ENCODE measurements around the gene PRELP.

The PRELP gene

DNA sequence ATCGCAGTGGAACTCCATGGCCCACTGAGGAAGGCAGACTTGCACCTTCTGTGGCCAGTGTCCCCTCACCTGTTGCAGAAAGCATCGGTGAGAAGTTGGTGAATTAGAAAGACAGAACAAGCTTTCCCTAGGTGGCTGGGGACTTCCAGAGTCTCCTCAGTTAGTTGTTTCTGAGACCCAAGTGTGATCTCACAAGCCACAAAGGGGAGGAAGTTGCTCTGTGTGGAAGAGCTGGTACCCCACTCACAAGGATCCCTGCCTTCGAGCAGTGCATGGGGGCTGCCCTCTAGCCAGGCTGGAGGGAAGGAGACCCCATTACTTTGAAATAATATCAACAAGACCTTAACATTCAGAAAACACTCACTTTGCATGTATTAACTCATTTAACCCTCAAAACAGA lies 2.1 kb downstream of the PRELP start:
- H3K4me3 ChIP-seq (ENCODE audit: low read depth, low read length) = no peak overlapping the region
- TF ChIP-seq, protein P1, sequence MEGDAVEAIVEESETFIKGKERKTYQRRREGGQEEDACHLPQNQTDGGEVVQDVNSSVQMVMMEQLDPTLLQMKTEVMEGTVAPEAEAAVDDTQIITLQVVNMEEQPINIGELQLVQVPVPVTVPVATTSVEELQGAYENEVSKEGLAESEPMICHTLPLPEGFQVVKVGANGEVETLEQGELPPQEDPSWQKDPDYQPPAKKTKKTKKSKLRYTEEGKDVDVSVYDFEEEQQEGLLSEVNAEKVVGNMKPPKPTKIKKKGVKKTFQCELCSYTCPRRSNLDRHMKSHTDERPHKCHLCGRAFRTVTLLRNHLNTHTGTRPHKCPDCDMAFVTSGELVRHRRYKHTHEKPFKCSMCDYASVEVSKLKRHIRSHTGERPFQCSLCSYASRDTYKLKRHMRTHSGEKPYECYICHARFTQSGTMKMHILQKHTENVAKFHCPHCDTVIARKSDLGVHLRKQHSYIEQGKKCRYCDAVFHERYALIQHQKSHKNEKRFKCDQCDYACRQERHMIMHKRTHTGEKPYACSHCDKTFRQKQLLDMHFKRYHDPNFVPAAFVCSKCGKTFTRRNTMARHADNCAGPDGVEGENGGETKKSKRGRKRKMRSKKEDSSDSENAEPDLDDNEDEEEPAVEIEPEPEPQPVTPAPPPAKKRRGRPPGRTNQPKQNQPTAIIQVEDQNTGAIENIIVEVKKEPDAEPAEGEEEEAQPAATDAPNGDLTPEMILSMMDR (IDR thresholded peaks at IDR 0.05; ENCODE audit: low read depth, low read length) = no peak

DNA sequence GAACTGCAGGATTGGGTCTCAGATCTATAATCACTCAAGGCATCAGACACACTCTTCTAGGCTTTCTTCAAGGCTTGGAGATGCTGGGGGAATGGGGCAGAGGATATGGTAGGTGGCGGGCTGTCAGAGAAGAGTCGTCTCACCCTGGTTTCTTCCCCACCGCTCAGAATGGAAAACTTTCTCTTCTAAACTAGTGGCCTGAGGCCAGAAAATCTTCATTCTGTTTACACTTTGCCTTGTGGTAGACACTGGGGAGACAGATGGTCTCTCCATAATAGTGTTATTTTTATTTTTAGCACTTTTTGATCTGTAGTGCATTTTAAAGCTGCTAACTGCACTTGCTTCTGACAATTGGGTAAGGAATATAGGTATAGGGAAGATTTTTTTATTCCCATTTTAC lies 2.6 kb downstream of the PRELP start:
- TF ChIP-seq, protein P1 (IDR thresholded peaks at IDR 0.05; ENCODE audit: low read depth, low read length) = no peak
- no peak overlapping the region for H3K4me3 ChIP-seq (ENCODE audit: low read depth, low read length)

DNA sequence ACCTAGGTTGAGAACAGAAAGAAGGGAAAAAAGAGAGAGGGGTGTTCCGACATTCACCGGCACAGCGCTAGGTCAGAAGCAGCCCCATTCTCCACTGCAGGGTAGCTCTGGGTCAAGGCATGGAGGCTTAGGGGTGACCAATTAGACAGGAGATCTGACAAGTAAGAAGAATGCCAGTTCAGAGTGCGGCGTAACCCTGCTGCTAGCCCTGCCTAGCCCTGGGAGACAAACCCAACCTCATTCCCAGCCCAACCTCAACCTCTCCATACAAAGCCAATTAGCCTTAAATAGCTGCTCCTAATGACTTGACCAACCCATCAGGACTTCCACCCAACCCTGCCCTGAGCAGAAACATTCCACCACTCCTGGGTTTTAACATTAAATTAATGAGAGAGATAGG lies 3.4 kb downstream of the PRELP start:
- TF ChIP-seq, protein P1 (IDR thresholded peaks at IDR 0.05; ENCODE audit: low read depth, low read length) = no peak
- no peak overlapping the region for H3K4me3 ChIP-seq (ENCODE audit: low read depth, low read length)

DNA sequence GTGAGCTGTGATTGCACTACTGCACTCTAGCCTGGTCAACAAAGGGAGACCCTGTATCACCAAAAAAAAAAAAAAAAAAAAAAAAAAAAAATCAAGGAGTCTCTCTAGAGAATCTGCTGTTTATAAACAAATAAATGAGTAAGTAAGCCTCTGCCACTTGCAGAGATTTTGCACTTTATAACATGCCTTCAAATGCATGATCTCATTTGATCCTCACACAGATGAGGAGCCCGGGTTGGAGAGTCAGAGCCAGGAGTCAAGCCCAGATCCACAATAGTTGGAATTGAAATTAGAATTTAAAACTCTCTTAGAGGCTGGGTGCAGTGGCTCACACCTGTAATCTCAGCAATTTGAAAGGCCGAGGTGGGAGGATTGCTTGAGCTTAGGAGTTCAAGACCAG lies 4.0 kb downstream of the PRELP start:
- no peak overlapping the region for H3K4me3 ChIP-seq (ENCODE audit: low read depth, low read length)
- TF ChIP-seq, protein P1 (IDR thresholded peaks at IDR 0.05; ENCODE audit: low read depth, low read length) = no peak

DNA sequence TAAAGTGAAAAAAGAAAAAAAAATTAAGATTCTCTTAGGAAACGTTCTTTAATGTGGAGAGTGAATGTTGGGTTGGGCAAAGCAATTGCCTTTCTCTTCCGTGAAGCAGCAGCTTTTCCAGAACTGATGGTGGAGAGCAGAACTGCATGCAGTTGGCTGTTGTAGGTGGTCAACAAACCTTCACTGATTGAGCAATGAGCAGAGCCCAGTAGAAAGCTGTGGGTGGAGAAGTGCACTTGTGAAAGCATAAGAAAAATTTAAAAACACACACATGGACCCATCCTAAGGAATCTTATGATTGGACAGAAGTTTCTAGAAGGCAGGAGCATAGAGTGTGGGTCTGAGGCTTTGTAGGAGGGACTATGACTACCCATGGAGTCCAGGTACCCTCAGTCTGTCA lies 4.5 kb downstream of the PRELP start:
- H3K4me3 ChIP-seq (ENCODE audit: low read depth, low read length) = no peak overlapping the region; the same call in 1 of the 2 replicates
- TF ChIP-seq, protein P1 (IDR thresholded peaks at IDR 0.05; ENCODE audit: low read depth, low read length) = no peak

DNA sequence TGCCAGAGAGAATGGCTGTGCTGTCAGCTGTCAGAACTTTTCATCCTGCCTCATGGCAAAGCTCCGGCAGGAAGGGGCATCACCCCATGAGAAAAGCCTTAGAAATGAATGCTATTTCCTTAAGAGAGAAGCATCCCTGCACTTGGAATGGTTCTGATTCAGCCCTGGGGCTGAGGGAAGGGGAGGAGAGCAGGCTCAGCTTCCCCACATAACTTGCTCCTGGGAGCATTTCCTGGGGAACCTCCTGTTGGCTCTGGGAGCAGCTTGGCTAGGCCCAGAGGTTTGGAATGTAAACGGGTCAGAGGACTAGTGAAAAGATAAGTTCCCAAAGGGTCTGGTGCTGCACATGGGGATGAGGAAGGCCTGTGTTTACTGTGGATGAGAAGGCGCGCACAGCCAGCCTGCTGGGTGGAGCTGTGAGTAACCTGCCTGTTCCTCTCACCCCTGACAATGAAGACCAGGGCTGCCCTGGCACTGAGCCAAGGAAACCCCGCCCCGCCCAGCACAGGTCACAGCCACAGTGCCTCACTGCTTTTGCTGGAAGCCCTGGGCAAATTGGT lies 5.0 kb downstream of the PRELP start:
- no peak overlapping the region; the same call in 1 of the 2 replicates for H3K4me3 ChIP-seq (ENCODE audit: low read depth, low read length)
- TF ChIP-seq, protein P1 (IDR thresholded peaks at IDR 0.05; ENCODE audit: low read depth, low read length) = no peak

DNA sequence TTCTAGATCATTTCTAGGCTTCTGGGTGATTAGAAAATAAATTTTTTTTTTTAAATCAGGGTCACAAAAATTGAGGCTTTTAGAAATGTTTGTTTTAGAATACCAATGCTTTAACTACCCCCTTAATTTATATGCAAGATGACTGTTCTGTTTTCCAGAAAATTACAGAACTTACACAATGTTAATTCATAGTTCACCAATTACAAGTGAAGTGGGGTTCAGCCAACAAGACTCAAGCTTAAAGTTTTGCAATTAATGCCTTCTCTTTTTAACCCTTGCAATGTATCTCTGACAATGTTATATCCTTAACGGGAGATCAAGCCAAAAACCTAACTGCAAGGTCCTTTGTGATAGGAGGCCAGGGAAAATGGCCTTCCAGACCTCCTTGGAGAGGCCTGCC lies 5.6 kb downstream of the PRELP start:
- H3K4me3 ChIP-seq (ENCODE audit: low read depth, low read length) = no peak overlapping the region
- TF ChIP-seq, protein P1 (IDR thresholded peaks at IDR 0.05; ENCODE audit: low read depth, low read length) = no peak

Data from WI38 (cell line).